Transverse colon (tissue), 4 donors: ENCODE results near the gene DZIP1L. TPM values are rescaled to one million over a fixed set of nuclear protein-coding genes. Genes with fewer than 3 reads are reported as not detected.

Source experiments
- DNase-seq: peaks from one replicate; pipeline ENCODE4 v3.0.0-alpha.2; 2019
- H3K27ac ChIP-seq, 4 donors: fragments of 200-600 bp; sonication (generic); 2 replicates each; pipeline ENCODE4 v1.5.1; 2016 to 2018; ENCODE audit warnings: inconsistent platforms in 4 of 4
- H3K27me3 ChIP-seq: fragments of 200-600 bp; sonication (generic); 2 replicates; pipeline ENCODE4 v1.5.1; 2017; ENCODE audit warnings: inconsistent platforms
- H3K36me3 ChIP-seq, 4 donors: fragments of 200-600 bp; sonication (generic); 2 replicates each; pipeline ENCODE4 v1.5.1; 2017 to 2019; ENCODE audit warnings: inconsistent platforms in 4 of 4
- H3K4me1 ChIP-seq, 4 donors: fragments of 200-600 bp; sonication (generic); 2 replicates each; pipeline ENCODE4 v1.5.1; 2017 to 2020; ENCODE audit warnings: inconsistent platforms in 4 of 4
- H3K4me3 ChIP-seq, 4 donors: fragments of 200-600 bp; sonication (generic); 1 replicate in 1 of 4; 2 replicates in 3 of 4; pipeline versions ENCODE4 v1.5.1 to v1.6.1; 2017 to 2019; ENCODE audit warnings: inconsistent platforms in 4 of 4
- H3K9me3 ChIP-seq, 2 donors: fragments of 200-600 bp; sonication (generic); 2 replicates each; pipeline ENCODE4 v1.5.1; 2017 to 2019; ENCODE audit warnings: inconsistent platforms in 2 of 2
- CTCF ChIP-seq, 5 experiments: fragments of 200-600 bp in 3 of 5; fragments of 450-650 bp in 2 of 5; sonication (generic) in 3 of 5; IDR thresholded peaks; 1 replicate in 2 of 5; 2 replicates in 3 of 5; pipeline ENCODE4 v1.5.1; 2016 to 2017; ENCODE audit warnings: antibody characterized with exemption in 5 of 5, inconsistent platforms in 3 of 5, mild to moderate bottlenecking in 2 of 5, moderate library complexity in 1 of 5
- EP300 ChIP-seq: sonication (generic); formaldehyde crosslinking; IDR thresholded peaks from one replicate; pipeline ENCODE4 v1.6.1; 2017; ENCODE audit warnings: antibody characterized with exemption, low read depth
- POLR2A ChIP-seq: fragments of 450-650 bp; IDR thresholded peaks from one replicate; pipeline ENCODE4 v1.6.1; 2016; ENCODE audit warnings: antibody characterized with exemption, mild to moderate bottlenecking, moderate library complexity
- POLR2AphosphoS5 ChIP-seq, 3 donors: sonication (generic); formaldehyde crosslinking; IDR thresholded peaks; one replicate each; pipeline ENCODE4 v1.6.1; 2016; ENCODE audit warnings: antibody characterized with exemption in 3 of 3
- WGBS, 2 donors: methylation state at CpG; one replicate each; pipeline ENCODE4 v1.1.5; 2018; ENCODE audit warnings: low coverage in 1 of 2; 5-methylcytosine and 5-hydroxymethylcytosine counted together
- in situ Hi-C, 4 donors: fragments of 200-750 bp; cut with MboI; loops; one replicate each; pipeline versions ENCODE4 v1.15.0 to v1.15.1; 2017; ENCODE audit warnings: low sequenced_read_pairs in 3 of 4, low pct_ligation_motif_present in 1 of 4, low pct_unique_long_range_greater_than_20kb in 1 of 4
- intact Hi-C: fragments of 100-400 bp; cut with DNase I; formaldehyde crosslinking; loops from one replicate; pipeline ENCODE4 v1.15.1; 2023; ENCODE audit warnings: low total_unique reads
- total RNA-seq, 4 donors: library from RNA; depleted of rRNA; stranded (reverse); fragments of >200 nt; gene quantifications; one replicate each; pipeline ENCODE4 v1.1.0, GENCODE V29; 2016

DZIP1L gene
- total RNA-seq, 4 donors from 2014 or later: 4.6 to 13.0 (median 5.1) TPM; not detected in 1

GRCh38 chr3:138027821-138028220 lies 87.6 kb downstream of the DZIP1L start:
- Histone ChIP-seq H3K4me1 (no peaks in the 10 kb centered on the region), H3K36me3 (no peaks in the 10 kb centered on the region), H3K27ac (no peak overlapping the region), H3K4me3 (no peak overlapping the region), H3K9me3 (no peaks in the 10 kb centered on the region), H3K27me3 (no peaks in the 10 kb centered on the region)
- WGBS, 2 donors: 70 to 84% methylated on average over 2 to 5 of the region's 5 CpGs
- no peak for DNase-seq
- in situ Hi-C loops (no loop called here), intact Hi-C loops (no loop called here)
- TF ChIP-seq POLR2A: no peak

GRCh38 chr3:138025553-138025952 lies 89.9 kb downstream of the DZIP1L start:
- DNase-seq: no peak
- intact Hi-C loops (no loop called here), in situ Hi-C loops (no loop called here)
- Histone ChIP-seq H3K4me3 (no peak overlapping the region), H3K27me3 (no peaks in the 10 kb centered on the region), H3K36me3 (no peaks in the 10 kb centered on the region), H3K4me1 (no peaks in the 10 kb centered on the region), H3K27ac (no peak overlapping the region), H3K9me3 (no peaks in the 10 kb centered on the region)
- no peak for TF ChIP-seq CTCF (IDR thresholded peaks at IDR 0.05)
- TF ChIP-seq POLR2AphosphoS5 (IDR thresholded peaks at IDR 0.05): no peak
- TF ChIP-seq POLR2A: no peak
- no peak for TF ChIP-seq EP300

GRCh38 chr3:138023754-138024153 lies 91.7 kb downstream of the DZIP1L start:
- no peak for DNase-seq
- H3K27ac ChIP-seq: no peak overlapping the region
- TF ChIP-seq POLR2AphosphoS5 (IDR thresholded peaks at IDR 0.05) (no peak), CTCF (IDR thresholded peaks at IDR 0.05) (no peak), POLR2A (no peak), EP300 (no peak)
- in situ Hi-C loops: no loop called here
- no peaks in the 10 kb centered on the region for H3K27me3 ChIP-seq
- no peaks in the 10 kb centered on the region for H3K4me1 ChIP-seq
- intact Hi-C loops: no loop called here
- WGBS, 2 donors: 86 to 91% methylated on average over 2 to 4 of the region's 4 CpGs
- H3K9me3 ChIP-seq: no peaks in the 10 kb centered on the region
- H3K36me3 ChIP-seq: no peaks in the 10 kb centered on the region
- H3K4me3 ChIP-seq: no peak overlapping the region

GRCh38 chr3:138019281-138020069 lies 95.9 kb downstream of the DZIP1L start:
- intact Hi-C loops (no loop called here), in situ Hi-C loops (no loop called here)
- Histone ChIP-seq H3K36me3 (no peaks in the 10 kb centered on the region), H3K4me1 (no peaks in the 10 kb centered on the region), H3K9me3 (no peaks in the 10 kb centered on the region), H3K4me3 (no peak overlapping the region), H3K27ac (no peak overlapping the region), H3K27me3 (no peaks in the 10 kb centered on the region)
- no peak for TF ChIP-seq EP300
- no peak for TF ChIP-seq POLR2AphosphoS5 (IDR thresholded peaks at IDR 0.05)
- TF ChIP-seq CTCF (IDR thresholded peaks at IDR 0.05): no peak
- DNase-seq: no peak
- 81 to 85% methylated on average over 3 of the region's 3 CpGs for WGBS, 2 donors

GRCh38 chr3:138016065-138016464 lies 99.3 kb downstream of the DZIP1L start:
- intact Hi-C loops: no loop called here
- Histone ChIP-seq H3K36me3 (no peaks in the 10 kb centered on the region), H3K9me3 (no peaks in the 10 kb centered on the region), H3K4me1 (no peaks in the 10 kb centered on the region), H3K27me3 (no peaks in the 10 kb centered on the region), H3K27ac (no peak overlapping the region), H3K4me3 (no peak overlapping the region)
- 85 to 94% methylated on average over 2 of the region's 2 CpGs for WGBS, 2 donors
- in situ Hi-C loops: no loop called here
- TF ChIP-seq EP300: no peak
- no peak for TF ChIP-seq CTCF (IDR thresholded peaks at IDR 0.05)
- no peak for TF ChIP-seq POLR2A
- TF ChIP-seq POLR2AphosphoS5 (IDR thresholded peaks at IDR 0.05): no peak
- no peak for DNase-seq
